NCI-H2227 (cell line): ENCODE measurements around the gene FGF12.
"Not testable (repeated sequence)": the region's sequence is repeated elsewhere in the genome, so short reads cannot be mapped to it uniquely, and the experiment has no call there.

Experiments
- DNase-seq: peaks from one replicate; lab custom pipeline; 2025; ENCODE audit not compliant: unreplicated experiment; lab: John Stamatoyannopoulos, UW

The FGF12 gene

DNA sequence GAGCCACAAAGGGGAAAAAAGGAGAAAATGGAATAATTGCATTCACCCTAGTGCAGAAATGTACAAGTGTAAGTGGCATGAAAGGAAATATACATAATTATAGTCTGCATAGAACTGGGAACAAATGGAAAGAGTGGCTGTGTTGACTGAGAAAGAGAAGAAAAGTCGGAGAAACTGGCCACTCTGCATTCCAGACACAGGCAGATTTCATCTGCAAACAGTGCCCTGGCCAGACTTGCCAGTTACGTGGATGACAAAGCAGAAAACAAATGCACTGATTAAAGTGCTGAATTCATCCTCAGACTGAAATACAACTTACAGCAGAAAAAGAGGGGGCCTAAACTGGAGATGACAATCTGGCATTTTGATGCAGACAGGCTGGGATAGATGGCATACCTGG, 129.8 kb downstream of the FGF12 start:
- no peak for DNase-seq

DNA sequence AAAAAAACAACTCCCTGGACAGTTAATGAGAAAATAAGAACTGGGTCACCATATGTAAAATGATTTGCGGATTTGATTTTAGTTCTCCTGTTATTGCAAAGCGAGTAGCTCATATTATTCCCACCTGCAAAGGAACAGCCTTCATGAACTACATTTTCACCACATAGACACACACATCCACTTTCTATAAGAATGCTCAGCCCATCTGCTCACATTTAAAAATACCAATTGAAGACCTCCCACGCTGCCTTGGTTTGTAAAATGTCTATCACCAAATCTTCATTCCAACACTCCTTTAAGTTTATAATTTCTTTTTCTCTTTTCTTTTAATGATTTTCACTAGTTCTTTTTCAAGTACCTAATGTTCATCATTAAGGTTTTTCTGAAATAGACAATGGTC, 148.6 kb downstream of the FGF12 start:
- no peak for DNase-seq

DNA sequence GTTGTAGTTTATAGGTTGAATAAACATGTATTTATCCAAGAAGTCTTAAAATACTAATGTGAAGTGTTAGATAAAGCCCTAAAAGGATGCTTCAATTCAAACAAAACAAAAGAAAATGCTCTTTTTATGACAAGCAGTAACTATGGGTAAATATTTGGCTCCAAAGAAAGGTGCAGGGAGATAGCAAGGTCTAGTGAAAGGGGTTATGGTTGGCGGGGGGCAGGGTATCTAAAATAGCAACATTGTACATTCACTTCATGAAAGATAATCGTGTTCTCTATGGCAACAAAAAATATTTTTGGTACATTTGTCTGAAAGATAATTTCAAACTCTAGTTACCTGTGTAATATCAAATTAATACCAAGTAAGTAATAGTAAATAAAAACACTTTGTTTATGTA, 149.5 kb downstream of the FGF12 start:
- DNase-seq = no peak

DNA sequence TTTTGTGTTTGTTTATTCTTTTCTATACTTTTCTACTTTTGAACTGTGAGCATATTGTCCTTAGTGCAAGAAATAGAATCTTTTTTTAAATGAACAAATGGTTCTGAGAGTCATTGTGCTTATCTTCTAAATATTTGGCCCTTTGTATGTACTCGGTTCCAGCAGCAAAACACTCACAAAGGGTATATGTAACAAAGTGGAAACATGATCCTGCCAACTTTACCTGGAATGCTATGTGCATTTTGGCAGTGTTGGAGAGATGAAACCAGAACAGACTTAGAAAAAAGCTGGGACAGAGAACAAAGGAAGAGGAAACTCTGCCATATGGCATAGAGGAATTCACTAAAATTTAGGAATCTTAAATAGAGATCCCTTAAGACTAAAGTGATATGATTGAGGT, 150.1 kb downstream of the FGF12 start:
- no peak for DNase-seq

DNA sequence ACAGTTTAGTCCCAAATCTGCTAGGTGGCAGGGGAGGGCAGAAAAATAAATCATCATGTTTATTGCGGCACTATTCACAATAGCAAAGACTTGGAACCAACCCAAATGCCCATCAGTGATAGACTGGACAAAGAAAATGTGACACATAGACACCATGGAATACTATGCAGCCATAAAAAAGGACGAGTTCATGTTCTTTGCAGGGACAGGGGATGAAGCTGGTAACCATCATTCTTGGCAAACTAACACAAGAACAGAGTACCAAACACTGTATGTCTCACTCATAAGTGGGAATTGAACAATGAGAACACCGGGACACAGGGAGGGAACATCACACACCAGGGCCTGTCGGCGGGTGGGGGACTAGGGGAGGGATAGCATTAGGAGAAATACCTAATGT, 150.6 kb downstream of the FGF12 start:
- not testable (repeated sequence) for DNase-seq

DNA sequence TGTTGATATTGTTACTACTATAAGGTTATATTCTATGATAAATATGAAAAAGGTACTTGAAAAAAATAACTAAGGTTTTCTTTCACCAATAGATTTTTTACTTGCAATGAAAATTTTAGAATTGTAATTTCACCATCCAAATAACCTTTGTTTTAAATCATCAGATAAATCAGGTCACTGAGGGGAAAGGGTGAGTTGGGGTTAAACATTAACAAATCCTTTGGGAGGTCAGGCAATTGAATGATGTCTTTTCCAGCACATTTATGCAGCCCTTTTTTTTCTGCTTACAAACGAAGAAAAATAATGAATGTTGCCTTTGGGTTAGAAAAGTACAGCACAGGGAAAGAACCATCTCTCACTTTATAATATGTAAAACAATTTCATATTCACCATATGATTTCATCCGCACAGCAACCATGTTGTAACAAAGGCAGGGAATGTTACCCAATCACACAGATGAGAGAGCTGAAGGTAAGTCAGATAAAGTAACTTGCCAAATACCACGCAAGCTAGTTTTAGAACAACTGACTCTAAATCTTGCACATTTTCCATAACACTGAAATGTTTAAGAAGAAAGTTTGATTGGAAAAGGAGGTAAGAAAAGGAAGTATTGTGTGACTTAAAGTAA, 151.3 kb downstream of the FGF12 start:
- DNase-seq = no peak

DNA sequence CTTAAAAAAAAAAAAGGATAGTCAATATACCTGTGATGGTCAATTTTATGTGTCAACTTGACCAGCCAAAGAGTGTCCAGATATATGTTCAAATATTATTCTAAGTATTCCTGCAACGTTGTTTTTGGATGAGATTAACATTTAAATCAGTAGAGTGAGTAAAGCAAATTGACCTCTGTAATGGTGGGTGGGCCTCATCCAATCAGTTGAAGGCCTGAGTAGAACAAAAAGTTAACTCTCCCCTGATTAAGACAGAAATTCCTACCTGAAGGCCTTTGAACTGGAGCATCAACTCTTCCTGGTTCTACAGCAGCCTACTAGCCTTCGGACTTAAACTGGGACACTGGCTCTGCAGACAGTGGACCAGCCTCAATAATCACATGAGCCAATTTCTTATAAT, 154.1 kb downstream of the FGF12 start:
- no peak for DNase-seq

DNA sequence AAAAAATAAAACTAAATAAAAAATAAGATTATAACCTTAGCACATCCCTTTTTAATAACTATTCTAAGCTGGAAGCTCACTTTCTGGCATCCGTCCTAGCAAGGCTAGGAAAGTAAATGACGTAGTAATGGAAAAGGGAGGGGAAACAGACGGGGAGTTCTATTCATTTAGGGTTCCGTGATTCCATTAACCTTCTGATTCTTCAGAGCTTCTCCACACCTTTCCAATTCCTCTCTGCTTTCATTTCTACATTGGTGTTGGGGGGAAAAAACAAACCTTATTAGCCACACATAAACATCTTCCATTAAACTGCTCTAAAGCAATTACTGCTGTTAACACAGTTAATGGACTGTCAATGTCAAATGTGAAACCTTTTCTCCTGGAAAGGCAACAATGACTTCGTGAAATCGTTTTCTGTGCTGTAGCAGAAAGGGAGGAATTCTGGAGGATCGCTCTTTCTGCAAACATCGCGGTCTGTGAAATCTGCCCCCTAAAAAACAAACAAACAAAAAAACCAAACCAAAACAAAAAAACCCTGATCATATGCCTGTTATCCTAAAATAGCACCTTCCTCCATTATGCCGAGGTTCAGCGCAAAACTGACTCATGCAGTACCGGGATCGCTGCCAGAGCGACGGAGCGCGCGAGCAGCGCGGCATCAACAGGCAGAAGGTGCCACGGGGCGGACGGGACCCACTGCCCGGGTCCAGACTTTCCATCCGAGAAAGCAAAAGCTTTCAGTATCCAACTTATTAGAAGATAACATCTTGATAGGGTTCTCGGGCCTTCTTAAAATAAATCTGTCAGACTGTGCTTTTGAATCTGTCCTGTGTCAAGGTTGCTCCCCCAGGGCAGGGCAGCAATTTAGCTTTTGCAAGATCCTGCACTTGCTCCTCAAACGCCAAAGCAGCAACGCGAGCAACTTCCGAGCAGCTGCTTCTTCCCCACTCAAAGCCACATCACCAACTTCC, 156.2 kb downstream of the FGF12 start:
- peak; percentile 11 for DNase-seq

DNA sequence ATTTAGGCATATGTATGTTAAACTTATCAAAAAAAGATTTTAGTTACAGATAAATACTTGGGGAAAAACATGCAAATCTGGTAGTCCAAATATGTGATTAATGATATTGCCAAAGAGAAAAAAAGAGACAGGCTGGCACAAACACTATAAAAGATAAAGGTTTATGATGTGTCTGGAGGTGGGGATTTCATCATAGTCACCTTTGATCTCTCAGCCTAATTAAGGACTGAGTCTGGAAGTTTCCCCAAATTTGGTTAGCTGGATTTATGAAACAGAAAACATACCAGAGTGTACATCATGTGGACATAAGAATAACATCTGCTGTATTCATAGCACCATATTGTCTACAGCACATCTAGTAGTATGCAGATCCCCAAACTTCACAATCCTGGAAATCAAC, 157.0 kb downstream of the FGF12 start:
- no peak for DNase-seq

DNA sequence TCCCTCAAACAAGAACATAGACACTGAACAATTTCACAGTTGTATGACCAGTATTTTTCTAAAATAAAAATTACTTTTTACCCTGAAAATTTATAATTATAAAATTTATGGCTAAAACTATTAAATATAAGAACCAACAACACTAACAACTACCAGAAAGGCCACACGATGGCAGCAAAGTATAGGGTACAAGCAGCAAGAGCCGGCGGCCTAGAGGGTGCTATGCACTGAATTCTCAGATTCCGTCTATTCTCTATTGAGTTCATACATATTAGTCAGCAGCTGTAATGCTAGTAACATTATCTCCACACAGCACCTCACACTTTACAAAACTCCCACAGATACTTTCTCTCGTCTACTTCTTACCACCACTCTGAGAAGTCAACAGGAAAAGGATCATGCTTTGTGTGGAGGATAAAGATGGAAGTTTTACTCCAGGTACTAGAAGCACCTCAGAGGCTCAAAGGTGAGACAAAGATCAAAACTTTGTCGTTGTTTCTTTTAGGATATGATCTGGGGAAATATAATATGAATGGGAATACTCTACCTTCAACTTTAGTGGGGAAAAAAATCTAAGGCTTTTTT, 160.5 kb downstream of the FGF12 start:
- peak; percentile 73 for DNase-seq

DNA sequence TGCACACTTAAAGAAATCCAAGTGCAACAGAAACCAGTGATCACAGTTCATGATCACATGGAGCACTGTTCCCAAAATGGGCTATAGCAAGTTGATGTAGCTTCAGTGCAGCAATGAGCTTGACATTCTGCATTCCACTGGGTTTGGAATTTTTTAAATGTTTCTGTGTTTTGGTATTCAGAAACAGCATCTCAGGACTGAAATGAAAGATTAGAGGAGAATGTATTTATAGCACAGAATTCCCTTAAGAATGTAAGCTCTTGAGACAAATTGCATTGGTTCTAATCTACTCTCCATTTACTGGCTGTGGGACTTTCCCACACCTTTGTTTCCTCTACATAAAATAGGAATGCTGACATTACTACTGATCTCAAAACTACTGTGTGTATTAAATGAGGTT, 162.7 kb downstream of the FGF12 start:
- no peak for DNase-seq

DNA sequence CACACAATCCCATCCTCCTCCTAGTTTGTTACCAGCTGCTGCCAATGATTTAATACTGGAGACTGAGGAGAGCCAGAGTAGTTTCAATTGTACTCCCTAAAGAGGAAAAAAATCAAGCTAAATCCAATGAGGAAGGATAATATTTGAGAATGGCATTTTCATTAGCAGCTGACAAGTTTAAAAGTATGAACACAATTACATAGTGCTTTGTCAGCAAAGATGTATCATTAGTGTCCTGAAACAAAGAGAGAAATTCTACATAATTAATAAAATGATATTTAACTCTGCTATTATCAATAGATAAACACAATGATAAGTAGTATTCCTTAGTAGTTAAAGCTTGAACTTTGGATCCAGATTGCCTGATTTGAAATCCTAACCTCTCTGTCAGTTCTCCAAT, 163.9 kb downstream of the FGF12 start:
- DNase-seq = no peak

DNA sequence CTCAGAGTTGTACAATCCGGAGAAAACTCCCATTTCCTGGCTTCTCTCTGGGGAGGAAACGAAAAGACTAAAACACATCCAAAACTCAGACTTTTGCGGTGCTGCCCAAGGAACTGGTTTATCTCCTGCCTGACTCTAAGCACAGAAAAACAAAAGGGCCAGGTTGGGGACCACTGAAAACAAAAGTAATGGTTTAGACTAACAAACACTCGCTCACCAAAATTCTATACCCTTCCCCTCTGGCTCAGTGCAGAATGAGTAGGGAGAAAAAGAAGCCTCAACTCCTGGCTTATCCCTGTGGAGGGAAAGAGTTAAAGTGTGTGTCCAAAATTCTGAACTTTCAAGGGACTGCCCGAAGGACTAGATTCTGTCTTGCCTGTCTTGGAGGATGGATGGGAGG, 173.6 kb downstream of the FGF12 start:
- no peak for DNase-seq

DNA sequence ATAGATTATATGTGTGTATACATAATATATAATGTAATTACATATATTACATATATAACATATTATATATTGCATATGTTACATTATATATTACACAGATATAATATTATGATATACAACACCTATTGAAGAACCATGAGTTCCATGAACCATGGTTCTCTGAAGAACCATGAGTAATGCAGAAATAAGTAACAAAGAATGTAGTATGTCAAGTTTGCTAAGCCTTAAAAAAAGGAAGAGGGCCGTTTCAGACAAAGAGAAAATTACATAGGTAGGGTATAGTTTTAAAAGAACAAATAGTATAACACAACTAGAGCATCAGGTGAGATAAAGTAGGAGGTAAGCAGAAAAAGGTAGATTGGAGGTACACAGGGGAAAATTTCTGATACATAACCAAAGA, 177.0 kb downstream of the FGF12 start:
- no peak for DNase-seq

DNA sequence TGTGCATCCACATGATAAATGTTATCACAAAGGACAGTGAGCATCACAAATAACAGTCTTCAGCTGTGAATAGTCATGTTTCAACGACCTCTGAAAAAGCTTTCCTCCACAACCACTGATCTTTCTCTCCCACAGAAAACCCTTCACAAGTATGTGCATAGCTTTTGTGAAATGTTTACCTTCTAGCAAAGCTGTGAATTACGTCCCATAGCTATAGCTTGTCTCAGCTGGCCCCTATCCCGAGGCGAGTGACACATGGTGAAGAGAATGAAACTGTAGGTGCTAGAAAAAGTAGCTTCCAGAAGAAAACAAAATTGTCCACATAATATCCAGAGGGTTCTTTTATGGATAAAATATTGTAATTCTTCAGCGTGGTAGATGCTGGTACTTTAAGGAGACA, 182.0 kb downstream of the FGF12 start:
- DNase-seq = no peak

DNA sequence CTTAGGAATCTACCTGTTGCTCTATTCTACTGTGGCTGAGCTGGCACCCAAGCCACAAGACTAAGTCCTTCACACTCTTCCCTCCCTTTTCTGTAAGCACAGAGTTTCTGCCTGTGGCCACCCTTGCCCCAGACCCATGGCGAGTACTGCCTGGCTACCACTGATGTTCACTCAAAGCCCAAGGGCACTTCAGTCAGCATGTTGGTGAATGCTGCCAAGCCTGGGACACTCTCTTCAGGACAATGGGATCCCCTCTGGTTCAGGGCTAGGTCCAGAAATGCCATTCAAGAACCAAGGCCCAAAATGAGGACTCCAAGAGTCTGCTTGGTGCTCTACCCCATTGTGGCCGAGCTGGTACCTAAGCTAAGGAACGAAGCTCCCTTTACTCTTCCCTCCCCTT, 184.2 kb downstream of the FGF12 start:
- no peak for DNase-seq

DNA sequence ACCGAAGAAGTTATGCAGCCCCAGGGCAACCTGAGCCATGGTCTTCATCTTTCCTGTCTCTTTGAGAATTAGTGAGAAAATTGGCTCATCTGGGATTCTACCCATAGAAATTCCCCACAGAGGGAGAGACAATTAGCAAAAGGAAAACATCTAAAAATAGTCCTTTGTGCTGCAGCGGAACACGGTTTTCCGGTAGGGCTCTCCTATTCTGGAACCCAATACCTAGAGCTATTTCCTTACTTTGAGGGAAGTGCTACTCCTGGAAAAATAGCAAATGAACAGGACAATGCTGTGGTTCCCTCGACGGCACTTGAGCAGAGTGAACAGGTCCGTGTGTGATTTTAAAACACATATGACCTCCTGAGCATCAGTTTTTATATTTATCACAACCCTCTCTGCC, 210.5 kb downstream of the FGF12 start:
- DNase-seq = no peak

DNA sequence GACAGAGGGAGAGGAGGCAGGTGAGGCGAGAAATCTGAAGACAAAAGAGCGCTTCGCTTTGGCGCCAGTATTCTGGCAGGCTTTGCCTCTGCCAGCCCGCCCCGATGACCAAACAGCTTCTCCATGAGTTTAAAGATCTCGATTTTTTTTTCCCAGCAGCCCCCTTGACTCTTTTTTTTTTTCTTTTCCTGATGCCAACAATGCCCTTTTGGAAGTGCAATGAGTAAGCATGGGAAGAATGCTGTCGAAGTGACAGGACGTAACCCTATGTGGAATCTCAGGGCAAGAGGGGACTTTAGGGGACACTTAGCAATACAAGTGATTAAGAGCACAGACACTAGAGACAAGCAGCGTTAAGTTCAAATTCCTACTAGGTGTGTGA, 211.7 kb downstream of the FGF12 start:
- DNase-seq = no peak

DNA sequence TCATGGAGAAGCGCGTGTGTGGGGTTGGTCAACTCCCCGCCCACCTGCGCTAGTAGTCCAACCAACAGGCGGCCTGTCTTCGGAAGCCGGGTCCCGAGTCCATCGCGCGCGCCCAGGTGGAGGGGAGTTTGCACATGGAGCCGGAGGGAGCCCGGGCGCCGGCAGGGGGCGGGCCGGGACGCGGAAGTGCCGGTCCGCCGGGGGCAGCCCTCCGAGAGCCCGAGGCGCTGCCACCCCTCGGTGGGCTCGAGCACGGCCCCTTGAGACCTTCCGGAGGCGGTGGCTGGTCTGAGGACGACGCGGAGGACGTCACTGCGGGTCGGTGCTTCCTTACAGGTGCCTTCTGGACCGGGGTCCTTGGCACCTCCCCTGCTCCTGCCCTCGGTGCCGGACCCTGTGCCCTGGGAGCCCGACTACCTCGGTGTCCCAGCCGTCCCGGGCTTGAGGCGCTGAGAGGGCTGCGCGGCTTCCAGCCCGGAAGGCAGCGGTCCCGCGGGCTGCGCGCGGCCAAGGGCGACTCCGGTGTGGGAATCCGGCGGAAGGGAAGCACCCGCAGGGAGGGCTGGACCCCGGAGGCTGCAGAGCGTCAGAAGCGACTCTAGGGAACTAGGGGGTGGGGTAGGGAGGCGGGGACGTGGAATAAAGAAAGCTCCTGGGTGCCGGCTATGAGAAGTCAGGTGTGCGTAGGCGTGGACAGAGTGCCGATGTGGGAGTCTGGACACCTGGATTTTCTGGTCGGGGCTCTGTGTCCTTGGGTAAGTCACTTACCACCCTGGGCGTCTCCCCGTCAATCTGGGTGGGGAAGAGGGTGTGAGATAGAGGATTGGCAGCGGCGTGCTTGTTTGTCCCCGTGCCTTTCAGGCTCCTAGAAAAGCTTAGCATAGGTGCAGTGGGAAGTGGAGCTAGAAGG, 212.3 kb downstream of the FGF12 start:
- DNase-seq = peak; percentile 52

DNA sequence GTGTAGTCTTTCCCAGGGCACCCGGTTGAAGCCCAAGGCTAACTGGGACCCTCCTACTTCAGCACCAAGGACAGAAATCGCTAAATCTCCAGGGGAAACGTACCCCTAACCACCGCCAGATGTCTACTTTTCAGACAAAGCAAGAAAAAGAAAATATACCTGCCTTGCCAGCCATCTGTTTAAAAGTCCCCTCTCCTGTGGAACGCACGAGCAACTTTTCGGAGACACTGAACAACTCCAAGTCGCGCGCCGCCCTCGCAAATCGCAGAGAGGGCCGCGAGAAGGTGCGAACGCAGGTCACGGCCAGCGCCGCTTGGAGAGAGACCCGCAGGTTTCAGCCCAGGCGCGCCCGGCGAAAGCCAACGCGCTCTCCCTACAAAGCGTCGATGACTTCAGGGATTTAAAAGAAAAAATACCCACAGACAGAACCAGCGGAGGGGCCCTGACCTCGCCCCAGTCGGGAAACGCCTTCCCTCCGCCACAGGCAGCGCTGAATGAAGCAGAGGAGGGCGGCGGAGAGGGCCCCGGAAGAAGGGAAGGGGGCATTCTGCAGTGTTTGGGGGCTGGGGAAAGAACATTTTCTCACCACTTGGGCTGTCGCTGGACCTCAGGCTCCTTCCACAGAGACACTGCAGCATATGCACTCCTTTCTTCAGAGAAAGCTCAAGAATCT, 213.1 kb downstream of the FGF12 start:
- DNase-seq = peak; percentile 12

DNA sequence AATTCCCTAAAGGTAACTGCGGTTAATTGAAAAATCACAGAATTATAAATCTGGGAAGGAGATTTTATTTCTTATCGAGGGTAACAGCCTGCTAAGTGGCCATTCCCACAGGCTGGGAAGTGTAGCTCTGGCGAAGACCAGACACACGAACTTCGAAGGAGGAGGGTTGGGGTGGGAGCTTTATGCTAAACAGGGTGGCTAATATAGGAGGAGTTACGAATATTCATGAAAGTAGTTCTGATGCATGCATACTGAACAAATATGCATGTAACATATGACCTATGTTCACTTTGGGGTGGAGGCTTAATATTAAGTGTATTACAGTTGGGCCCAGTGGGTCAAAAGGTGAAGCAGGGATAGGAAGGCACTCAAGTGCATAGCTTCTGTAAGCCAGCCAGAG, 221.6 kb downstream of the FGF12 start:
- DNase-seq = no peak
